Measurements from ENCODE around the gene SLA2. TPM values are rescaled to one million over a fixed set of nuclear protein-coding genes. Genes with fewer than 3 reads are reported as not detected.

SLA2 gene
- total RNA-seq, 4 donors from 2014 or later = 0.14 to 0.88 TPM; not detected in 2

DNA sequence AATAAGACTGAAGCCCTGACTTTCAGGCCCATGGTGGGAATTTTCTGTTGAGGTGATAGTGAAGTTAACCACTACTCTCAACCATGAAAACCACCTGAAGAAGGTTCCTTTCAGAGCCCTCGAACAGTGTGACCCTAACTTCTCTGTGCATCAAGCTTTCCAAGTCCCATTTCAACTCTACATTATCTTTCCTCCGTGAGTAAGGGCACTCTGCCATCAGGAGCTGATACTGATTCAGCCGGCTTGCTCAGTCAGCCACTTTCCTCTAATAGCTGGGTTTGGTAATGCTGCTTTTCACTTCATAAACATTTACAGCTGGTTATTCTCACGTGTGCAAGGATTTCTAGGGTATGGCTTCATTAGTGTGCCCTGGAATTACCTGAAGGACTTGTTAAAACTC, 10.7 kb upstream of the SLA2 start:
- no peak for DNase-seq
- intact Hi-C loops (cut with DNase I; ENCODE audit: low total_unique reads) = no loop called here
- TF ChIP-seq, protein P1, sequence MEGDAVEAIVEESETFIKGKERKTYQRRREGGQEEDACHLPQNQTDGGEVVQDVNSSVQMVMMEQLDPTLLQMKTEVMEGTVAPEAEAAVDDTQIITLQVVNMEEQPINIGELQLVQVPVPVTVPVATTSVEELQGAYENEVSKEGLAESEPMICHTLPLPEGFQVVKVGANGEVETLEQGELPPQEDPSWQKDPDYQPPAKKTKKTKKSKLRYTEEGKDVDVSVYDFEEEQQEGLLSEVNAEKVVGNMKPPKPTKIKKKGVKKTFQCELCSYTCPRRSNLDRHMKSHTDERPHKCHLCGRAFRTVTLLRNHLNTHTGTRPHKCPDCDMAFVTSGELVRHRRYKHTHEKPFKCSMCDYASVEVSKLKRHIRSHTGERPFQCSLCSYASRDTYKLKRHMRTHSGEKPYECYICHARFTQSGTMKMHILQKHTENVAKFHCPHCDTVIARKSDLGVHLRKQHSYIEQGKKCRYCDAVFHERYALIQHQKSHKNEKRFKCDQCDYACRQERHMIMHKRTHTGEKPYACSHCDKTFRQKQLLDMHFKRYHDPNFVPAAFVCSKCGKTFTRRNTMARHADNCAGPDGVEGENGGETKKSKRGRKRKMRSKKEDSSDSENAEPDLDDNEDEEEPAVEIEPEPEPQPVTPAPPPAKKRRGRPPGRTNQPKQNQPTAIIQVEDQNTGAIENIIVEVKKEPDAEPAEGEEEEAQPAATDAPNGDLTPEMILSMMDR (IDR thresholded peaks at IDR 0.05) = no peak
- TF ChIP-seq POLR2A (IDR thresholded peaks at IDR 0.05) = no peak
- Histone ChIP-seq H3K4me3 (no peak overlapping the region), H3K27me3 (no peaks in the 10 kb centered on the region), H3K4me1 (no peaks in the 10 kb centered on the region), H3K9me3 (no peaks in the 10 kb centered on the region), H3K36me3 (no peaks in the 10 kb centered on the region), H3K27ac (no peak overlapping the region)

DNA sequence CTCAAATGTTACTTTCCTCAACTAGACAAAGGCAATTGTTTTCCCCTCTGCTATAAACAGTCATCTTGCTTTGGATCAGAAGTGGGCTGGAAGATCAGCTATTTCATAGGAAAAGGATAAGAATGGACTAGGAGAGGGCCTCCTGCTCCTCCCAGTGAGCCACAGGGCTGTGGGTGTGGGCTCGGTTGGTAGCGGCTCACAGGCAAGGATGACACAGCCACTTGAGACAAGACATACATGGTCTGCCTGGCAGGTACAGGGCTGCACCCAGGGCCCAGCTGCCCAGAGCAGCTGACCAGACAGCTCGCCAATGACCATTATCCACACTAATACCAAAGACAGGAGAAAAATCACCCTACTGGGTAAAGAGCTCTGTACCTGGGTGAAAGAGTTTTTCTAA, 9.0 kb upstream of the SLA2 start:
- no peak for TF ChIP-seq POLR2A (IDR thresholded peaks at IDR 0.05)
- TF ChIP-seq, protein P1 (IDR thresholded peaks at IDR 0.05) = no peak
- no peaks in the 10 kb centered on the region for H3K4me1 ChIP-seq
- no peaks in the 10 kb centered on the region for H3K9me3 ChIP-seq
- DNase-seq = no peak
- no peaks in the 10 kb centered on the region for H3K36me3 ChIP-seq
- no peaks in the 10 kb centered on the region for H3K27me3 ChIP-seq
- no peak overlapping the region for H3K27ac ChIP-seq
- intact Hi-C loops (cut with DNase I; ENCODE audit: low total_unique reads) = no loop called here
- no peak overlapping the region for H3K4me3 ChIP-seq

DNA sequence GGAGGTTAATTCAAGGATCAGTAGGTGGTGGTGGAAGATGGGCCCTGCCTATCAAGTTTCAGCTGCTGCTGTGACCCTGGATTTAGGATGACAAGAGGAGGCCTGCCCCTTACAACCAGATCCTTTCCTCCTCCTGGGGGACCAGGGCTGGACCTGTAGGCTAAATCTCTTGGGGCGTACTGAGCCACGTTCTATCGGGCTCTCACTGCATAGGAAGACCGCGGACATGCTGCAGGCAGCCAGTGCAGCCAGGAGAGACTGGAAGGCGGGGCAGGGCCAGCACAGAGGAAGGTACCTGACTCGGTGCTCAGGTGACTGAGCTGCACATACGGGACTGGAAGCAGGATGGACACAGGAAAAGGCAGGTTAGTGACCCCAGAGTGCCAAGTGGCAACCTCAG, 8.5 kb upstream of the SLA2 start:
- Histone ChIP-seq H3K27me3 (no peaks in the 10 kb centered on the region), H3K36me3 (no peaks in the 10 kb centered on the region), H3K9me3 (no peaks in the 10 kb centered on the region), H3K4me3 (no peak overlapping the region), H3K27ac (no peak overlapping the region), H3K4me1 (no peaks in the 10 kb centered on the region)
- no peak for DNase-seq
- intact Hi-C loops (cut with DNase I; ENCODE audit: low total_unique reads) = no loop called here
- TF ChIP-seq, protein P1 (IDR thresholded peaks at IDR 0.05) = no peak
- TF ChIP-seq POLR2A (IDR thresholded peaks at IDR 0.05) = no peak

DNA sequence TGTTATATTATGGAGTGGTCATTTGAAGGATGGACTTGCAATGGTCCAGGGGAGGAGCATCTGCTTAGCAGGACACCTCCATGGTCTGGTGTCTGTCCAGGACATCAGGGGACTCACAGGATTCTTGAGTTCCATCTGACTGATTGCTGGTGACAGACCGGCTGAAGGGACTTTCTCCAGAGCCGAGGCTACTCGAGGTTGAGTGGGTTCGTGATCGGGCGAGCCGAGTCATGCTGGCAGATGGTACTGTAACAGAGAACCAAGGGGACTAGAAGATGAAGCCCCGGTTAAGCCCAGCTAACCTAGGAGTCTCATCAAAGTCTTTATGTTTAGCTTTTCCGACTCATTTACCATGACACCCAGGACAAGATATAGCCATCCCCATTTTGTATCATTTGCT, 7.5 kb upstream of the SLA2 start:
- Histone ChIP-seq H3K4me1 (no peaks in the 10 kb centered on the region), H3K27ac (no peak overlapping the region), H3K27me3 (no peaks in the 10 kb centered on the region), H3K9me3 (no peaks in the 10 kb centered on the region), H3K4me3 (no peak overlapping the region), H3K36me3 (no peaks in the 10 kb centered on the region)
- TF ChIP-seq, protein P1 (IDR thresholded peaks at IDR 0.05) = no peak
- TF ChIP-seq POLR2A (IDR thresholded peaks at IDR 0.05) = no peak
- intact Hi-C loops (cut with DNase I; ENCODE audit: low total_unique reads) = no loop called here
- no peak for DNase-seq

DNA sequence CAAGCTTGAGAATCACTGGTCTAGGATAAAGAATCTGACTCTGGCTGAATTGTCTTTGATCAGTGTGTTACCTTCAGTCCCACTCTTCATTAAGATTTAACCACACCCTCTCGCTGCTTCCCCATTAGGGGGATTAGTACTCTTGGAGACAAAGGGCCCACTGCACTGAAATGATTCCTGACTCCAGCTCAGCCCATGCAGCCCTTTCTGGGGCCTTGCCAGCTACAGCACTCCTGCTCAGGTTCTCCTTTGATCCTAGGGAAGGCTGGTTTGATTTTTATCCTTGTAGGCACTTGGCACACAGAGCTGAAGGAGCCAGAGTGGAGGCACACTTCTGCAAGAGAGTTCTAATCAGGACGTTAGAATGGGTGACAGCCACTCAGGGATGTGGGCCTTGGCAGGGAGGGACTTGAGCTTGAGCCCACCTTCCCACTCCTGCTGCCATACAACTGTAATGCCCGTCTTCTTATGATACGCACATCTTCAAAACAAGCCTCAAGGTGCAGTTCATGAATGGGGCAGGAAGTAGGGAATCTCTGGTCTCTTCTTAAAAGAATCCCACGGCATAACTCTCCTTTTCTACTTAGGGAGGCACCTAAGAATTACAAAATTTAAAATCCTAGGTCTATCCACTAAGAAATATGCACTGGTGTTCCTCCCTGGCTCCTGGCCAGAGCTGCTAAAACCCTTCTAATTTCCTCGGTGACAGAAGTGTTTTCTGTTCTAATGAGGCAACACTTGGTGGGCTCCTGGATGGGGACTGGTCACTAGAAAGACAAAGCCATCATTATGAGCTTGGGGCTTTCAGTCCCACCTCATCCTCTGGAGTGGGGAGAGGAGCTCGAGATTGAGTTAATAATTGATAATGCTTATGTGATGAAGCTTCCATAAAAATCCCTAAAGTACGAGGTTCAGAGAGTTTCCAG, 1.5 kb upstream of the SLA2 start:
- Histone ChIP-seq H3K4me1 (no peaks in the 10 kb centered on the region), H3K27ac (no peak overlapping the region), H3K36me3 (no peaks in the 10 kb centered on the region), H3K9me3 (no peaks in the 10 kb centered on the region), H3K27me3 (no peaks in the 10 kb centered on the region), H3K4me3 (no peak overlapping the region)
- TF ChIP-seq, protein P1 (IDR thresholded peaks at IDR 0.05) = no peak
- TF ChIP-seq POLR2A (IDR thresholded peaks at IDR 0.05) = no peak
- DNase-seq = no peak
- intact Hi-C loops (cut with DNase I; ENCODE audit: low total_unique reads) = no loop called here

Measured in uterus (tissue), 4 donors.